HG02884 (cell line): ENCODE results near the gene SPATA33.
"Not testable (repeated sequence)": the region's sequence is repeated elsewhere in the genome, so short reads cannot be mapped to it uniquely, and the experiment has no call there.

Source experiments
- ATAC-seq: cut with Tn5 transposase; IDR thresholded peaks from one replicate; pipeline ENCODE4 v1.9.1; 2021; ENCODE audit warnings: mild to moderate bottlenecking, moderate library complexity; ENCODE audit not compliant: unreplicated experiment

SPATA33 gene

DNA sequence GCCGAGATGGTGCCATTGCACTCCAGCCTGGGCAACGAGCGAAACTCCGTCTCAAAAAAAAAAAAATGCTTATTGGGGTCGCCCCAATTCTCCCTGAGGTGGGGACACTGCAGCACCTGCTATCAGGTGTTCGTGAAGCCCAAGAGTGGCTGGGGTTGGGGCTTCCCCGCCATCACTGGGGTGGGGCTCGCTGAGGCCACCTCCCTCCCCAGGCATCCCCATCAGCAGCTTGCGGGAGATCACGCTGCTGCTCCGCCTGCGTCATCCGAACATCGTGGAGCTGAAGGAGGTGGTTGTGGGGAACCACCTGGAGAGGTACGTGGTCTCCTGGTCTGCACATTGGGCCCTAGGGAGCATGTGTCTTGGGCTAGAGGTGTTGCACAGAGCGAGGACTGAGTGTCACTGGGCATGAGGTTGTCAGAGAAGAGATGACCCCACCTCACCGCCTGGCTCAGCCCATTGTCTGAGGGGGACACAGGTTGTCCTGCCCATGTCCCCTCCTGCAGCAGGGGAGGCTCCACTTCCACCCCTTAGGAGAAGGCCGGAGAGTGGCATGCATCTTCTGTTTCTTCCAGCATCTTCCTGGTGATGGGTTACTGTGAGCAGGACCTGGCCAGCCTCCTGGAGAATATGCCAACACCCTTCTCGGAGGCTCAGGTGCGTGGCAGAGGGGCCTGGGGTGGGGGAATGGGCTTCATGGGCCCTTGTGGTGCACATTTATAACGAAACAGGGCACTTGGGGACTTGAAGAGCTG, 33.8 kb downstream of the SPATA33 start:
- ATAC-seq: no peak

- ATAC-seq: no peak
These were observed 34.4 kb downstream of the SPATA33 start for GRCh38 chr16:89691986-89692569.

- no peak for ATAC-seq
These were observed 35.7 kb downstream of the SPATA33 start for GRCh38 chr16:89693289-89693731.

- no peak for ATAC-seq
These were observed 36.5 kb downstream of the SPATA33 start for GRCh38 chr16:89693931-89694783.

GRCh38 chr16:89694784-89695085, 37.1 kb downstream of the SPATA33 start:
- not testable (repeated sequence) for ATAC-seq

DNA sequence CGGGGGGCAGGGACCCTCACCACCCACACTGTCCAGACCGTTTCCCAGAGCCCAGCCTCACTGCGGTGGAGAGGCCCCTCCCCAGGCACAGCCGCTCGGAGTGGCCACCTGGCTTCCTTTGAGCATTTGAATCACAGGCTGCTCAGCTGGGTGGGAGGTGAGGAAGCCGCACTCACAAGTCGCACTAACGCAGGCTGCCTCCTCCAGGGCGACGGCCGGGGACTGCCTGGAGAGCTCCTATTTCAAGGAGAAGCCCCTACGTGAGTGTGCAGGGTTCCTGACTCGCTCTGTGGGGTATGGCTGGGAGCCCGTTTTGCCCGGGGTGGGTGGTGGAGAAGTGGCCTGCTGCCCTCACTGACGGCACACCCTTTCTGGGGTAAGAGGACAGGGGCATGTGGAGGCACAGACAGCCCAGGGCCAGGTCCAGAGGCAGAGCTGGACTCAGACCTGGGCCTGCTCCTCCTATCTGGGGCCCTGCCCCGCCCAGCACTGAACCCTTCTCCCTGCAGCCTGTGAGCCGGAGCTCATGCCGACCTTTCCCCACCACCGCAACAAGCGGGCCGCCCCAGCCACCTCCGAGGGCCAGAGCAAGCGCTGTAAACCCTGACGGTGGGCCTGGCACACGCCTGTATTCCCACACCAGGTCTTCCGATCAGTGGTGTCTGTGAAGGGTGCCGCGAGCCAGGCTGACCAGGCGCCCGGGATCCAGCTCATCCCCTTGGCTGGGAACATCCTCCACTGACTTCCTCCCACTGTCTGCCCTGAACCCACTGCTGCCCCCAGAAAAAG, 37.6 kb downstream of the SPATA33 start:
- ATAC-seq: no peak

DNA sequence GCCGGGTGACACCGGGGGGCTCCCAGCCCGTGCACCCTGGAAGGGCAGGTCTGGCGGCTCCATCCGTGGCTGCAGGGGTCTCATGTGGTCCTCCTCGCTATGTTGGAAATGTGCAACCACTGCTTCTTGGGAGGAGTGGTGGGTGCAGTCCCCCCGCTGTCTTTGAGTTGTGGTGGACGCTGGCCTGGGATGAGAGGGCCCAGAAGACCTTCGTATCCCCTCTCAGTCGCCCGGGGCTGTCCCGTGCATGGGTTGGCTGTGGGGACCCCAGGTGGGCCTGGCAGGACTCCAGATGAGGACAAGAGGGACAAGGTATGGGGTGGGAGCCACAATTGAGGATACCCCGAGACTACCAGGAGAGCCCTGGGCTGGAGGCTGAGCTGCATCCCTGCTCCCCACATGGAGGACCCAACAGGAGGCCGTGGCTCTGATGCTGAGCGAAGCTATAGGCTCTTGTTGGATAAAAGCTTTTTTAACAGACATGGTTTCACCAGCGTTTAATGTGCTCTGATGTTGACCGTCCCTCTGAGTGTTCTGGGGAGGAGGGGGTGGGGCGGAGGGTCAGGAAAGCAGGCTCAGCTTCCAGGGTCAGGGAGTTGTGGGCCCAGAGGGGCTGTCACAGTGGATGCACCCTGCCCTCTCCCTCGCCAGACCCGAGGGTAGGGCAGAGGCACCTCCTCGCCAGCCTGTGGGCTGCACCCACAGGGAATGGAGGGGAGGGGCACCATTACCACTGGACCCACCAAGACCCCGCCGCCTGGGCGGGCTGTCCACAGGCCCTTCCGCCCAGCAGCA, 38.4 kb downstream of the SPATA33 start:
- no peak for ATAC-seq

GRCh38 chr16:89696670-89697128, 39.1 kb downstream of the SPATA33 start:
- no peak for ATAC-seq

- ATAC-seq: no peak
These were observed 39.6 kb downstream of the SPATA33 start for GRCh38 chr16:89697161-89697615.

DNA sequence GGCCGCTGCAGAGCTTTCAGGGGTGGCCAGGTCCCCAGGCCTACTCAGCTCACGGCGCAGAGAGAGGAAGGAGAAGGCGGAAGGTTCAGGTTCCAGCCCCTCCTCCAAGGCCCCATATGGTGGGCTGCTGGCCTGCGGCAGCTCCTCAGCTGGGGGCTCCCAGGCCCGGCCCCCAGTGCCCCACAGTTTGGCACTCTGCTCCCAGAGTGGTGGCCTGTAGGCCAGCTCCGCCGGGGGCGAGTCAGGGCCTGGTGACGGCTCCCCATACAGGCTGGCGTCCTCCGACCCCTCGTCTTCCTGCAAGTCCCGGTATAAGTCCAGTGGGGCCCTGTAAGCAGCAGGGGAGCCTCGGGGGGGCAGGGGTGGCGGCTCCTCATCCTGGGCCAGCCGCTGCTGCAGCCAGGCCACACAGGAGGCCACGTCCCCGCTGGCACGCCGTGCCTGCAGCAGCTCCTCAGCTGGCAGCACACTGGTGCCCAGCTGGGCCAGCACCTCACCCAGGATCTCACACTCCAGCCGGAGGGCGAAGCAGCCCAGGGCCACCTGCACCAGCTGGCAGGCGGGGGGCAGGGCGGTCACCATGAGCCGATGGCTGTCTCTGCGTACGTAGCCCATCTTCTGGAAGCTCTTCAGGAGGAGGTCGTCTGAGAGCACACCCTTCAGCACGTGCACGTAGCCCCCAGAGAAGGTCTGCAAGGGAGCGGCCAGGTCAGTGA, 40.1 kb downstream of the SPATA33 start:
- ATAC-seq: no peak

GRCh38 chr16:89698717-89699116, 41.1 kb downstream of the SPATA33 start:
- ATAC-seq: not testable (repeated sequence)

DNA sequence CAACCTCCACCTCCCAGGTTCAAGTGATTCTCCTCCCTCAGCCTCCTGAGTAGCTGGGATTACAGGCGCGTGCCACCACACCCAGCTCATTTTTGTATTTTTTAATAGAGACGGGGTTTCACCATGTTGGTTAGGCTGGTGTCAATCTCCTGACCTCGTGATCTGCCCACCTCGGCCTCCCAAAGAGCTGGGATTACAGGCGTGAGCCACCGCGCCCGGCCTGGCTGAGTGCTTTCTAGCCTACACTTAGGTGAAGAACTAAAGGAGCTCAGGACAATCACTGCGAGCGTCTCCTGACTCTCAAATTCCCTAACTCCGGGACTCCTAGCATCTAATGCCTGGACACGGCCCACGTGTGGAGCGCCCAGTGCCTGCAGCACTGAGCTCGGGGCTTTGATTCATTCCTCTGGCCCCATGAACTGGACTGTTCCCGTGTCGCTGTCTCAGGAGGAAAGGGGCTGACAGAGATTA, 42.0 kb downstream of the SPATA33 start:
- ATAC-seq: not testable (repeated sequence)

GRCh38 chr16:89700100-89700648, 42.5 kb downstream of the SPATA33 start:
- no peak for ATAC-seq

GRCh38 chr16:89700649-89701424, 43.2 kb downstream of the SPATA33 start:
- ATAC-seq: peak; percentile 8

DNA sequence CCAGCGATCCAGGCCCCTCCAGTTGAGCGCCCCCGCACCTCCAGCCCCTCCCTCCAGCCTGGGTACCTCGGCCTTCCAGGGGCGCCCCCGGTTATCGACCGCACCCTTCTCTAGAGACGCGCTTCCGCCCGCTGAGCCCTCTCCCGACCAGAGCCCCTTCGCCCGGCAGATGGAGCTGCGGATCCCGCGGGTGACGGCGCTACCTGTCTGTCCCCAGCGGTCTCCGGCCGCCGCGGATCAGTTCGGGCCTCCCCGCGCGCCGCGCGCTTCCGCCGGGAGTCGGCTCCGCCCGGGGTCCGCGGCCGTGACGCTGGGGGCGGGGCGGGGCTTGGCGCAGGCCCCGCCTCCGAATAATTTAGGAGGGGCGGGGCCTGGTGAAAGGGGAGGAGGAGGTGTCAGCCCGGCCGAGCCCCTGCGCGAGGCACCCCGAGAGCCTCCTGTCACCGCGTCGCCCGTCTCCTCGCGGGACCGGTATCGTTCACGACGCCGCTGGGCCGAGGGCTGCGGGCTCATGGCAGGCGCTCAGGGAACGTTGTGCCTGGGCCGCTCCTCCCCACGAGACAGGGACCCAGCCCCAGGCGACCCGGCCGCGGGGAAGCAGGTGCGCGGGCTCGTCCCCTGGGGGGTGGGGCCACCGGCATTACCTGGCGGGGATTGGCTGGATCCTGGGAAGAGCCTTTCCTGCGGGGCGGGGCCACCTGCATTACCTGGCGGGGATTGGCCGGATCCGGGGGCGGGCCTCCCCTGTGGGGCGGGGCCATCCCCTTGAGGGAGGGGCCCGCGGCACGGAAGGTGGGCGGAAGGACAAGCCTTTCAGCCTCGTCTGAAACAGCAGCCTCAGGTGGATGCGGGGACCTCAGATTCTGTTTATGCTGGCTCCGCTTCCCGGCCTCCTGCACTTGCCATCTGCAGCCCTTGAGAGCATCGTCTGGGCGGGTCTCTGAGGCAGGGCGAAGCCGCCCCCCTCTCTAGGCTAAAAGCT, 44.1 kb downstream of the SPATA33 start, which contains the start of gene SPATA2L:
Gene SPATA2L, minus strand, starts transcription at position 281 of the 982 bp plus-strand sequence. CDS start 473 bp downstream, outside the sequence.
- ATAC-seq: peak; percentile 61

DNA sequence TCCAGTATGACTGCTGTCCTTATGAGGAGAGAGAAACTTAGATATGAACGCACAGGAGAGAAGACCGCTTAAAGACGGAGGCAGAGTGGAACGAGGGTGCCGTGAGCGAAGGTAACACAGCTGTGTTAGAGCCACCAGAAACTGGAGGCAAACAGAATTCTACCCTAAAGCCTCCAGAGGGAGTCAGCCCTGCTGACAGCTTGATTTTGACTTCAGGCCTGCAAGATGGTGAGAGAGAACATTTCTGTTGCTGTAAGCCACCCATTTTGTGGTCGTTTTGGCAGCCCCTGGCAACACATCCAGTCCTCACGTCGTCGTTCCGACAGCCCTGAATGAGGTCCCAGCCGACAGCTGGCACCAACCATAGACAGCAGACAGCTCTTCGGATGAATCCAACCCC, 46.6 kb downstream of the SPATA33 start:
- ATAC-seq: no peak

- no peak for ATAC-seq
These were observed 47.4 kb downstream of the SPATA33 start for GRCh38 chr16:89705006-89705405.
